H1 (cell line): Measurements from ENCODE around the gene RCL1. TPM values are rescaled to one million over a fixed set of nuclear protein-coding genes. Genes with fewer than 3 reads are reported as not detected.

Experiments used
- CTCF ChIA-PET: fragments of 300-600 bp; sonication (Branson Sonifier 250); formaldehyde crosslinking; loops from one replicate; lab custom pipeline; 2021; ENCODE audit not compliant: partially characterized antibody; lab: Charles Lee
- POLR2A ChIA-PET: fragments of 300-600 bp; sonication (Branson Sonifier 250); formaldehyde crosslinking; loops from one replicate; lab custom pipeline; 2021; ENCODE audit warnings: inconsistent platforms; ENCODE audit not compliant: partially characterized antibody; lab: Charles Lee
- DNase-seq, 2 experiments: peaks; one replicate each; pipeline versions ENCODE4 v3.0.0 to v3.0.0-alpha.2; 2010 to 2022; ENCODE audit warnings: low spot score in 2 of 2, low read depth in 1 of 2, mixed read lengths in 1 of 2
- FAIRE-seq: peaks from 2 replicates; lab custom pipeline; 2011; peaks lifted over from hg19 to GRCh38; lab: Jason Lieb, UNC
- H2AFZ ChIP-seq: 2 replicates; pipeline ENCODE4 v1.8.1; 2012; ENCODE audit warnings: low read length, inconsistent platforms
- H2AK5ac ChIP-seq: 2 replicates; pipeline ENCODE4 v1.6.1; 2013; ENCODE audit warnings: low read depth, low read length
- H2BK120ac ChIP-seq: replicated peaks from 2 replicates; pipeline ENCODE3; 2013; ENCODE audit warnings: low read depth, low read length, inconsistent platforms
- H2BK12ac ChIP-seq: 2 replicates; pipeline ENCODE4 v1.6.1; 2013; ENCODE audit warnings: low read depth, low read length
- H2BK15ac ChIP-seq: 2 replicates; pipeline ENCODE4 v1.6.1; 2013; ENCODE audit warnings: low read length
- H2BK20ac ChIP-seq: 2 replicates; pipeline ENCODE4 v1.6.1; 2013; ENCODE audit warnings: low read length
- H2BK5ac ChIP-seq: 2 replicates; pipeline ENCODE4 v1.6.1; 2013; ENCODE audit warnings: low read depth, low read length
- H3K14ac ChIP-seq: 2 replicates; pipeline ENCODE4 v1.6.1; 2013; ENCODE audit warnings: inconsistent platforms; ENCODE audit not compliant: insufficient read length
- H3K18ac ChIP-seq: 2 replicates; pipeline ENCODE4 v1.6.1; 2013; ENCODE audit warnings: low read length; ENCODE audit errors: extremely low read depth
- H3K23ac ChIP-seq: 2 replicates; pipeline ENCODE4 v1.6.1; 2013; ENCODE audit warnings: inconsistent platforms; ENCODE audit not compliant: insufficient read length
- H3K23me2 ChIP-seq: 2 replicates; pipeline ENCODE4 v1.6.1; 2013; ENCODE audit warnings: low read depth, low read length
- H3K27ac ChIP-seq: 2 replicates; pipeline ENCODE4 v1.6.1; 2011; ENCODE audit warnings: low read depth, low read length, inconsistent platforms
- H3K27me3 ChIP-seq, 4 experiments: replicated peaks in 1 of 4; 1 replicate in 1 of 4; 2 replicates in 3 of 4; pipeline versions ENCODE4 v1.6.1 to v1.8.1; 2011 to 2013; ENCODE audit warnings: low read length in 3 of 4, mild to moderate bottlenecking in 3 of 4, inconsistent platforms in 2 of 4, mixed read lengths in 2 of 4, moderate library complexity in 1 of 4; ENCODE audit not compliant: control insufficient read depth in 3 of 4, insufficient read depth in 3 of 4; ENCODE audit errors: extremely low read depth in 1 of 4
- H3K36me3 ChIP-seq, 4 experiments: 2 replicates each; pipeline versions ENCODE4 v1.6.1 to v1.8.1; 2011 to 2013; ENCODE audit warnings: mild to moderate bottlenecking in 4 of 4, low read length in 3 of 4, moderate library complexity in 2 of 4, control low read depth in 1 of 4, inconsistent platforms in 1 of 4; ENCODE audit not compliant: insufficient read depth in 4 of 4, control insufficient read depth in 2 of 4
- H3K4ac ChIP-seq: replicated peaks from 2 replicates; pipeline ENCODE3; 2013; ENCODE audit warnings: low read length, low read depth, mixed read lengths, inconsistent platforms; ENCODE audit not compliant: insufficient read length
- H3K4me1 ChIP-seq, 4 experiments: replicated peaks in 1 of 4; 1 replicate in 1 of 4; 2 replicates in 3 of 4; pipeline versions ENCODE4 v1.6.1 to v1.8.1; 2011 to 2013; ENCODE audit warnings: low read length in 3 of 4, inconsistent platforms in 2 of 4, mixed read lengths in 1 of 4; ENCODE audit not compliant: insufficient read depth in 4 of 4, control insufficient read depth in 3 of 4
- H3K4me2 ChIP-seq, 2 experiments: 2 replicates each; pipeline versions ENCODE4 v1.6.1 to v1.8.1; 2011 to 2013; ENCODE audit warnings: low read depth in 2 of 2, low read length in 2 of 2, control low read depth in 1 of 2, inconsistent platforms in 1 of 2, mild to moderate bottlenecking in 1 of 2; ENCODE audit not compliant: insufficient read depth in 1 of 2
- H3K4me3 ChIP-seq, 4 experiments: fragments of 200-600, 300-600 bp in 1 of 4; sonication (generic), shearing (Covaris generic), sonication (Bioruptor Twin) in 1 of 4; 2 replicates each; pipeline versions ENCODE4 v1.5.1 to v1.8.1; 2011 to 2016; ENCODE audit warnings: low read length in 4 of 4, low read depth in 3 of 4, control low read depth in 2 of 4, inconsistent platforms in 2 of 4, mild to moderate bottlenecking in 2 of 4, mixed read lengths in 1 of 4, moderate library complexity in 1 of 4; ENCODE audit not compliant: insufficient read depth in 2 of 4; ENCODE audit errors: extremely low read depth in 1 of 4
- H3K56ac ChIP-seq: replicated peaks from 2 replicates; pipeline ENCODE3; 2013; ENCODE audit warnings: low read depth, mild to moderate bottlenecking, mixed read lengths, low read length, inconsistent platforms; ENCODE audit not compliant: insufficient read length
- H3K79me1 ChIP-seq: 2 replicates; pipeline ENCODE4 v1.6.1; 2013; ENCODE audit warnings: low read depth, low read length, control low read depth
- H3K79me2 ChIP-seq, 2 experiments: 2 replicates each; pipeline versions ENCODE4 v1.6.1 to v1.8.1; 2012 to 2013; ENCODE audit warnings: low read length in 2 of 2, mild to moderate bottlenecking in 2 of 2, inconsistent platforms in 1 of 2; ENCODE audit not compliant: insufficient read depth in 2 of 2, control insufficient read depth in 1 of 2
- H3K9ac ChIP-seq, 4 experiments: replicated peaks in 1 of 4; 1 replicate in 1 of 4; 2 replicates in 3 of 4; pipeline versions ENCODE4 v1.6.1 to v1.8.1; 2011 to 2013; ENCODE audit warnings: low read depth in 3 of 4, low read length in 3 of 4, control low read depth in 2 of 4, mild to moderate bottlenecking in 2 of 4, moderate library complexity in 2 of 4, inconsistent platforms in 1 of 4; ENCODE audit errors: extremely low read depth in 1 of 4
- H3K9me3 ChIP-seq, 2 experiments: 2 replicates each; pipeline versions ENCODE4 v1.6.1 to v1.8.1; 2012 to 2013; ENCODE audit warnings: mild to moderate bottlenecking in 2 of 2, moderate library complexity in 2 of 2, control low read depth in 1 of 2, inconsistent platforms in 1 of 2, low read depth in 1 of 2, low read length in 1 of 2, mixed read lengths in 1 of 2; ENCODE audit not compliant: insufficient read depth in 2 of 2
- H4K20me1 ChIP-seq, 2 experiments: replicated peaks in 1 of 2; 2 replicates each; pipeline versions ENCODE3 to v1.8.1; 2011 to 2013; ENCODE audit warnings: inconsistent platforms in 2 of 2, low read length in 2 of 2, mild to moderate bottlenecking in 1 of 2; ENCODE audit not compliant: insufficient read depth in 2 of 2, control insufficient read depth in 1 of 2
- H4K5ac ChIP-seq: 2 replicates; pipeline ENCODE4 v1.6.1; 2013; ENCODE audit warnings: low read length, low read depth, mixed read lengths, inconsistent platforms; ENCODE audit not compliant: insufficient read length
- H4K8ac ChIP-seq: 2 replicates; pipeline ENCODE4 v1.8.0; 2013; ENCODE audit warnings: mild to moderate bottlenecking, moderate library complexity, low read length, inconsistent platforms; ENCODE audit not compliant: insufficient read depth; ENCODE audit errors: extremely low read depth
- H4K91ac ChIP-seq: replicated peaks from 2 replicates; pipeline ENCODE3; 2013; ENCODE audit warnings: low read length, mixed read lengths, inconsistent platforms; ENCODE audit not compliant: insufficient read length
- HDAC2 ChIP-seq, 2 experiments: fragments of 300-600 bp in 1 of 2; sonication (generic) in 1 of 2; IDR thresholded peaks; 2 replicates each; pipeline ENCODE4 v1.6.1; 2011 to 2012; ENCODE audit warnings: low read depth in 2 of 2, low read length in 2 of 2, mild to moderate bottlenecking in 2 of 2, moderate library complexity in 2 of 2, borderline replicate concordance in 1 of 2, inconsistent platforms in 1 of 2
- JUND ChIP-seq: IDR thresholded peaks from 2 replicates; pipeline ENCODE4 v1.6.1; 2011; ENCODE audit warnings: mild to moderate bottlenecking, improper control_type of control experiment, low read length
- KDM5A ChIP-seq: fragments of 200-600 bp; IDR thresholded peaks from 2 replicates; pipeline ENCODE4 v1.7.1; 2012; ENCODE audit warnings: mild to moderate bottlenecking, low read length, inconsistent platforms, mixed read lengths
- POLR2A ChIP-seq, 2 experiments: IDR thresholded peaks; 1 replicate in 1 of 2; 2 replicates in 1 of 2; pipeline ENCODE4 v1.6.1; 2011; ENCODE audit warnings: low read depth in 2 of 2, low read length in 2 of 2, mild to moderate bottlenecking in 2 of 2; ENCODE audit errors: control extremely low read depth in 1 of 2
- SIN3A ChIP-seq, 2 experiments: IDR thresholded peaks in 1 of 2; conservative IDR thresholded peaks in 1 of 2; 2 replicates each; pipeline ENCODE4 v1.6.1; 2011 to 2012; ENCODE audit warnings: low read length in 2 of 2, improper control_type of control experiment in 1 of 2, low read depth in 1 of 2, mild to moderate bottlenecking in 1 of 2
- WGBS, 2 experiments: shearing (Covaris generic) in 1 of 2; methylation state at CpG; one replicate each; pipeline versions ENCODE4 v1.1.6 to v1.1.7; 2013 to 2015; ENCODE audit warnings: low lambda C conversion rate in 2 of 2, mixed read lengths in 2 of 2, inconsistent platforms in 1 of 2, low coverage in 1 of 2, missing lambda C conversion rate in 1 of 2; ENCODE audit not compliant: insufficient replicate concordance in 2 of 2, insufficient coverage in 1 of 2, insufficient read length in 1 of 2; ENCODE audit errors: extremely low coverage in 1 of 2, missing lambda C conversion rate in 1 of 2; 5-methylcytosine and 5-hydroxymethylcytosine counted together
- polyA plus RNA-seq, 7 experiments: library from polyadenylated mRNA; depleted of rRNA in 3 of 7; stranded (reverse) in 5 of 7; unstranded in 2 of 7; fragments of >200 nt in 5 of 7; fragments of 200-250 nt in 2 of 7; gene quantifications; 1 replicate in 5 of 7; 2 replicates in 1 of 7; 4 replicates in 1 of 7; pipeline versions ENCODE4 v1.2.1 to v1.2.3, GENCODE V29; 2011 to 2013; ENCODE audit warnings: missing spikeins in 2 of 7, mixed read lengths in 2 of 7
- total RNA-seq: library from RNA; stranded (reverse); fragmentation: NEBNext Ultra II Directional; extraction: Animal tissue kit (Norgen Biotek cat#: 25700); gene quantifications from 2 replicates; pipeline ENCODE4 v1.2.1, GENCODE V29; 2021

Gene RCL1
- total and polyA plus RNA-seq, 2 of the 8 experiments (the other 6 are each of a cell fraction or from before 2014, with no cell fraction given): 21.0 to 29.5 TPM

DNA sequence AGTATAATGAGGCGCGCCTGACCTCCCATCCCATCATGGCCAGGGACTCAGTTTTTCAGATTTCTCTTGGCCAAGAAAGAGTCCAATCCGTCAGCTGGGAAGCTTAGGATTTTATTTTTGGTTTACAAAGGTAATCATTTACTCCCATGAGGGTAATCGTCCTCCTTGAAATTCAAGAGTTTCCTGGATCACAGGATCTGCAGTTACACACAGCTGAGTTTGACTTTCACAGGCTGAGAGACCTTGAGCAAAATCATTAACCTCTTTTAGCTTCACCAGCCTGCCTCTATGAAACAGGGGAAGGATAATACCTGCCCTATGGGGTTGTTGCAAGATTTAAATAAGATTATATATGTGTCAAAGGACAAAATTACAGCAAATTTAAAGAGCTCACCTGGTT lies 36.3 kb upstream of the RCL1 start:
- no peak overlapping the region for H3K14ac ChIP-seq
- WGBS, 2 experiments: 79% methylated on average over 4 of the region's 4 CpGs; no CpG with 5 or more reads in 1 of the 2 experiments
- TF ChIP-seq HDAC2 (IDR thresholded peaks at IDR 0.05; ENCODE audit: borderline replicate concordance in 1 of 2, low read depth in 2 of 2, low read length in 2 of 2): no peak
- TF ChIP-seq SIN3A (conservative IDR thresholded peaks at IDR 0.05 in 1 of 2, IDR thresholded peaks at IDR 0.05 in 1 of 2; ENCODE audit: low read depth in 1 of 2, low read length in 2 of 2): no peak
- no peak for TF ChIP-seq POLR2A (IDR thresholded peaks at IDR 0.05; ENCODE audit: control extremely low read depth in 1 of 2, low read depth in 2 of 2, low read length in 2 of 2)
- TF ChIP-seq KDM5A: no peak
- TF ChIP-seq JUND: no peak

More for the DNA sequence above, 36.3 kb upstream of the RCL1 start:
- Histone ChIP-seq H3K4me1 (no peaks in the 10 kb centered on the region), H3K79me2 (no peaks in the 10 kb centered on the region), H2BK15ac (no peak overlapping the region), H2AFZ (no peak overlapping the region), H3K23ac (no peak overlapping the region), H2AK5ac (no peak overlapping the region), H3K27ac (no peak overlapping the region), H3K79me1 (no peaks in the 10 kb centered on the region), H3K4me2 (no peak overlapping the region), H3K4ac (no peak overlapping the region), H4K91ac (no peak overlapping the region), H4K5ac (no peak overlapping the region), H3K4me3 (no peak overlapping the region), H2BK5ac (no peak overlapping the region), H3K36me3 (no peaks in the 10 kb centered on the region), H3K18ac (no peak overlapping the region), H4K8ac (no peak overlapping the region), H3K56ac (no peak overlapping the region), H2BK12ac (no peak overlapping the region), H3K9ac (no peak overlapping the region), H2BK20ac (no peak overlapping the region), H3K9me3 (no peaks in the 10 kb centered on the region), H4K20me1 (no peaks in the 10 kb centered on the region), H2BK120ac (no peak overlapping the region), H3K27me3 (no peaks in the 10 kb centered on the region), H3K23me2 (no peaks in the 10 kb centered on the region)
- POLR2A ChIA-PET: interaction anchor here (1.4 kb wide), 1 partner anchor 16 kb away, joined by 3 read pairs; no protein-coding TSS in a partner anchor
- DNase-seq (no peak), FAIRE-seq (no peak)
- CTCF ChIA-PET: interaction anchor here (0.6 to 1.8 kb wide), 8 partner anchors 9 to 684 kb away, joined by 3 to 8 read pairs (median 3); no protein-coding TSS in a partner anchor
